ENCODE results near the gene TSHZ1.

The TSHZ1 gene

GRCh38 chr18:75219745-75220375 is 9.3 kb downstream of the TSHZ1 start:
- TF ChIP-seq ELF4 (IDR thresholded peaks at IDR 0.05) (no peak), FOXM1 (IDR thresholded peaks at IDR 0.05; ENCODE audit: borderline replicate concordance) (no peak), ZNF384 (IDR thresholded peaks at IDR 0.05) (no peak), SUZ12 (IDR thresholded peaks at IDR 0.05) (no peak), TARDBP (IDR thresholded peaks at IDR 0.05) (no peak), L3MBTL2 (conservative IDR thresholded peaks at IDR 0.05) (no peak), LEF1 (IDR thresholded peaks at IDR 0.05; ENCODE audit: borderline replicate concordance) (no peak), BHLHE40 (IDR thresholded peaks at IDR 0.05; ENCODE audit: borderline replicate concordance) (no peak), NFRKB (IDR thresholded peaks at IDR 0.05) (no peak), SP1 (IDR thresholded peaks at IDR 0.05) (no peak), CTBP1 (IDR thresholded peaks at IDR 0.05; ENCODE audit: borderline replicate concordance) (no peak), FOXK2 (IDR thresholded peaks at IDR 0.05) (no peak), HDGF (IDR thresholded peaks at IDR 0.05; ENCODE audit: borderline replicate concordance) (no peak), FOXA1 (IDR thresholded peaks at IDR 0.05) (no peak), ARNT (IDR thresholded peaks at IDR 0.05) (no peak), PKNOX1 (IDR thresholded peaks at IDR 0.05) (no peak)
- ChIA-PET CTCF (no interaction called here), POLR2A (no interaction called here)
- no peak for DNase-seq (ENCODE audit: extremely low spot score)

- CTCF ChIA-PET: interaction anchor here (0.6 kb wide), 1 partner anchor 697 kb away, joined by 3 read pairs; no protein-coding TSS in a partner anchor
Measured at GRCh38 chr18:75220551-75221355, 10.2 kb downstream of the TSHZ1 start.

GRCh38 chr18:75221397-75221796 is 10.8 kb downstream of the TSHZ1 start:
- TF ChIP-seq CTBP1 (IDR thresholded peaks at IDR 0.05; ENCODE audit: borderline replicate concordance) (no peak), ZNF384 (IDR thresholded peaks at IDR 0.05) (no peak)
- POLR2A ChIA-PET: interaction anchor here (1.6 kb wide), 1 partner anchor 14 kb away, joined by 3 read pairs; no protein-coding TSS in a partner anchor
- CTCF ChIA-PET: no interaction called here
- no peak for DNase-seq (ENCODE audit: extremely low spot score)

More at GRCh38 chr18:75220551-75221355, 10.2 kb downstream of the TSHZ1 start:
- POLR2A ChIA-PET: interaction anchor here (1.6 kb wide), 1 partner anchor 13 kb away, joined by 3 read pairs; no protein-coding TSS in a partner anchor
- no peak for TF ChIP-seq FOXM1 (IDR thresholded peaks at IDR 0.05; ENCODE audit: borderline replicate concordance)
- no peak for TF ChIP-seq SP1 (IDR thresholded peaks at IDR 0.05)
- no peak for TF ChIP-seq CTBP1 (IDR thresholded peaks at IDR 0.05; ENCODE audit: borderline replicate concordance)
- TF ChIP-seq NFRKB (IDR thresholded peaks at IDR 0.05): no peak
- TF ChIP-seq ELF4 (IDR thresholded peaks at IDR 0.05): no peak
- DNase-seq (ENCODE audit: extremely low spot score): no peak

GRCh38 chr18:75221897-75222296 is 11.3 kb downstream of the TSHZ1 start:
- ChIA-PET CTCF (no interaction called here), POLR2A (interaction anchor here (1.0 to 1.6 kb wide), 3 partner anchors 12 to 14 kb away, joined by 3 to 4 read pairs (median 3); partner anchors contain the start of genes PTGR3 and TSHZ1)
- TF ChIP-seq SP1 (IDR thresholded peaks at IDR 0.05): no peak
- no peak for TF ChIP-seq BHLHE40 (IDR thresholded peaks at IDR 0.05; ENCODE audit: borderline replicate concordance)
- TF ChIP-seq FOXK2 (IDR thresholded peaks at IDR 0.05): no peak
- no peak for TF ChIP-seq ELF4 (IDR thresholded peaks at IDR 0.05)
- no peak for TF ChIP-seq FOXA1 (IDR thresholded peaks at IDR 0.05)
- no peak for TF ChIP-seq PKNOX1 (IDR thresholded peaks at IDR 0.05)
- no peak for TF ChIP-seq NFRKB (IDR thresholded peaks at IDR 0.05)
- no peak for TF ChIP-seq ZNF384 (IDR thresholded peaks at IDR 0.05)
- TF ChIP-seq SUZ12 (IDR thresholded peaks at IDR 0.05): no peak
- no peak for DNase-seq (ENCODE audit: extremely low spot score)

GRCh38 chr18:75222407-75222806 is 11.8 kb downstream of the TSHZ1 start:
- ChIA-PET CTCF (no interaction called here), POLR2A (interaction anchor here (1.0 to 1.6 kb wide), 3 partner anchors 12 to 15 kb away, joined by 3 to 4 read pairs (median 3); partner anchors contain the start of genes PTGR3 and TSHZ1)
- DNase-seq (ENCODE audit: extremely low spot score): no peak
- TF ChIP-seq PKNOX1 (IDR thresholded peaks at IDR 0.05): no peak

GRCh38 chr18:75223687-75224347 is 13.2 kb downstream of the TSHZ1 start:
- ChIA-PET POLR2A (no interaction called here), CTCF (no interaction called here)
- TF ChIP-seq ARNT (IDR thresholded peaks at IDR 0.05) (0 out of 2 replicates have a peak, but pooled peaks have one; percentile 5), ZNF384 (IDR thresholded peaks at IDR 0.05) (peak; percentile 86), ELF4 (IDR thresholded peaks at IDR 0.05) (no peak), FOXK2 (IDR thresholded peaks at IDR 0.05) (no peak), SP1 (IDR thresholded peaks at IDR 0.05) (no peak), FOXM1 (IDR thresholded peaks at IDR 0.05; ENCODE audit: borderline replicate concordance) (no peak), FOXA1 (IDR thresholded peaks at IDR 0.05) (no peak), SUZ12 (IDR thresholded peaks at IDR 0.05) (no peak), NFRKB (IDR thresholded peaks at IDR 0.05) (no peak), L3MBTL2 (conservative IDR thresholded peaks at IDR 0.05) (no peak), LEF1 (IDR thresholded peaks at IDR 0.05; ENCODE audit: borderline replicate concordance) (no peak; the same call in 1 of the 2 replicates), CTBP1 (IDR thresholded peaks at IDR 0.05; ENCODE audit: borderline replicate concordance) (peak; percentile 83; the same call in 1 of the 2 replicates), BHLHE40 (IDR thresholded peaks at IDR 0.05; ENCODE audit: borderline replicate concordance) (no peak), PKNOX1 (IDR thresholded peaks at IDR 0.05) (peak; percentile 95), TARDBP (IDR thresholded peaks at IDR 0.05) (no peak), HDGF (IDR thresholded peaks at IDR 0.05; ENCODE audit: borderline replicate concordance) (no peak)
- peak; percentile 44 for DNase-seq (ENCODE audit: extremely low spot score)

Data from HEK293T (cell line).